Fibroblast of mammary gland (primary cell): Measurements from ENCODE around the gene TFEB.
"Not testable (repeated sequence)": the region's sequence is repeated elsewhere in the genome, so short reads cannot be mapped to it uniquely, and the experiment has no call there.

Experiments
- DNase-seq: peaks from one replicate; pipeline ENCODE4 v3.0.0-alpha.2; 2010; ENCODE audit warnings: low read depth
- H3K4me3 ChIP-seq: 2 replicates; pipeline ENCODE4 v1.5.1; 2011; ENCODE audit warnings: low read depth, mild to moderate bottlenecking, low read length, moderate library complexity; ENCODE audit not compliant: control insufficient read depth
- TF ChIP-seq, protein P1 (sequence below): conservative IDR thresholded peaks from 2 replicates; pipeline ENCODE4 v1.5.1; 2011; ENCODE audit warnings: low read depth, low read length, inconsistent platforms; ENCODE audit not compliant: control insufficient read depth, insufficient read depth

Gene TFEB

DNA sequence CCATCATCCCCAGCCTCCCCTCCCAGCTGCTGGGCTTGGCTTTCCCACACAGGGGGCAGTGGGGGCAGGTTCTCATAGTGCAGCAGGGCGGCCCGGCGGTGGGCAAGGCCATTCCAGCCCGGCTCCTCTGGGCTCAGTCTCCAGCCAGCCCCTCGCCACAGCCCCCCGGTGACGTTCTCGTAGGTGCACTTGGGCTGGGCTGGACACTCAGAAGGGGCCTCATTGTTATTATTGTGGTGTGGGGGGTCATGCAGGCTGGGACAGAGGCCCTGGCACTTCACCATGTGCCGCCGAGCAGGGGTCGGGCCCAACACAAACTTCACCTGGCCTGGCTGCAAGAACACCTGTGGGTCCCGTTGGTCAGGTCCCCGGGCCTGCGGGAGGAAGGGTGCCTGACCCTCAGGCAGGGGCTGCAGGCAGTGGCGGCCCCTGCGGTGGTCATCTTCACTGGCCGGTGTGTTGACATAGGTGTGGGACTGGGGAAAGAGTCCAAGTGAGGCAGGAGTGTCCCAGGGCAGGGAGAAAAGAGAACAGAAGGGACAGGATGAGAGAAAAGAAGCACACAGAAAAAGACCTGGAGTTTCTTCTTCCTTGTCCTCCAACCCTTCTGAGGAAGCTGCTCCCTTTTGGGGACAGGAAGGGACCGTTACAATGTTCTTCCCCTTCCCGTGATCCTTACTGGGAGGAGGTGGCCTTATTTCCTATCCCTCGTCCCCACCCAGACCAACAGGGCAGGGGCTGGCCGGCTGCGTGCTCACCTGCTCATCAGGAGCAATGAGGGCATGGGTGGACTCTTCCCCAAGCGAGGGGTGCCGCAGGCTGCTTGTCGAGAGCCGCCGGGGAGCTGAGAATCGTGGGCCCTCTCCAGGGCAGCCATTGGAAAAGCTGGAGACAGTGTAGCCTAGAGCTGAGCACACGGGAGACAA is 35.9 kb upstream of the TFEB start:
- no peak for DNase-seq
- no peak overlapping the region for H3K4me3 ChIP-seq
- TF ChIP-seq, protein P1, sequence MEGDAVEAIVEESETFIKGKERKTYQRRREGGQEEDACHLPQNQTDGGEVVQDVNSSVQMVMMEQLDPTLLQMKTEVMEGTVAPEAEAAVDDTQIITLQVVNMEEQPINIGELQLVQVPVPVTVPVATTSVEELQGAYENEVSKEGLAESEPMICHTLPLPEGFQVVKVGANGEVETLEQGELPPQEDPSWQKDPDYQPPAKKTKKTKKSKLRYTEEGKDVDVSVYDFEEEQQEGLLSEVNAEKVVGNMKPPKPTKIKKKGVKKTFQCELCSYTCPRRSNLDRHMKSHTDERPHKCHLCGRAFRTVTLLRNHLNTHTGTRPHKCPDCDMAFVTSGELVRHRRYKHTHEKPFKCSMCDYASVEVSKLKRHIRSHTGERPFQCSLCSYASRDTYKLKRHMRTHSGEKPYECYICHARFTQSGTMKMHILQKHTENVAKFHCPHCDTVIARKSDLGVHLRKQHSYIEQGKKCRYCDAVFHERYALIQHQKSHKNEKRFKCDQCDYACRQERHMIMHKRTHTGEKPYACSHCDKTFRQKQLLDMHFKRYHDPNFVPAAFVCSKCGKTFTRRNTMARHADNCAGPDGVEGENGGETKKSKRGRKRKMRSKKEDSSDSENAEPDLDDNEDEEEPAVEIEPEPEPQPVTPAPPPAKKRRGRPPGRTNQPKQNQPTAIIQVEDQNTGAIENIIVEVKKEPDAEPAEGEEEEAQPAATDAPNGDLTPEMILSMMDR = no peak

DNA sequence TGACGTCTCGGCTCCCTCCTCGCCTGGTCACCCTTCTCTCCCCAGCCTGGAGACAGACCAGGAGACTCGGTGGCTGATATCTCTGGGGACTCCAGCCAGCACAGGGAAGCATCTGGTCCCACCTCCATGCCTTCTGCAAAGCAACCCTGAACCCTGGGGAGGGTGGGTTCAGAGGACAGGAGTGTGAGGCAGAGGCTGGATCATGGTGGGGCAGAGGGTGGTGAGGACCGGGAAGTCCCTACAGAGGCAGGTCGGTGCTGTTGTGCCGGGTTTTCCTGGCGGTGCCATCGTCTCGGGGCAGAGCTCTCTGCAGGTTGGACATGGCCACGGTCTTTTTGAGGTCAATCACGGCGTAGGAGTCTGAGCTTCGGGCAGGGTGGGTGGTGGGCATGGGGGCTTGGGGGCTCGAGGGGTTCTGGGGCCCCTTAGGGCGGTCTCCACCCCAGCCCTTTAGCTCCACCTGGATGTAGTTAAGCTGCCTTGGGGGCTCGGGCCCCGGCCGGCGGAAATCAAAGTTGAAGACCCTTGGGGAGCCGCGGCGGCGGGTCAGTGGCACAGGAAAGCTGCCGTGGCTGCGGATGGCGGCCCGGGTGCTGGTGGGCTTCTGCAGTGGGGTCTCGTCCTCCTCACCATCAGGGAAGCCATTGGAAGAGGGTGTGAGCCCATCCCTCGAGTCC is 35.1 kb upstream of the TFEB start:
- H3K4me3 ChIP-seq = no peak overlapping the region
- TF ChIP-seq, protein P1 = no peak
- no peak for DNase-seq

DNA sequence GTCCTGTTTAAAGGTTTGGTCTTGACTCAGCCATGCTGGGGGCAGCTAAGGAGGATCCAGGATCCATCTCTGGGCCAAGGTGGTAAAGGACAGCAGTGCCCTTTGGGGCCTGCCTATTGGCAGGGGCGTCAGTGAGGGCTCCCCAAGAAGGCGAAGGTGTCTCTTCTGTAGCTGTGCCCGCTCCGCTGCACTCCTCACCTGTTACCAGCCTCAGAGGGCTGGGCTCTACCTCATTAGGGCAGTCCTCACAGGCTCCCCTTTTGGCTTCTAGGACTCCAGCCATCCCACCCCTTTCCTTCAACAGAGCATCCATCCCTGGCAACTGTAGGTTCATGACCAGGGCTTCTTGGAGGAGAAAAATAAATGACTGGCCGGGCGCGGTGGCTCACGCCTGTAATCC is 34.0 kb upstream of the TFEB start:
- no peak for DNase-seq
- TF ChIP-seq, protein P1 = no peak
- H3K4me3 ChIP-seq = no peak overlapping the region

DNA sequence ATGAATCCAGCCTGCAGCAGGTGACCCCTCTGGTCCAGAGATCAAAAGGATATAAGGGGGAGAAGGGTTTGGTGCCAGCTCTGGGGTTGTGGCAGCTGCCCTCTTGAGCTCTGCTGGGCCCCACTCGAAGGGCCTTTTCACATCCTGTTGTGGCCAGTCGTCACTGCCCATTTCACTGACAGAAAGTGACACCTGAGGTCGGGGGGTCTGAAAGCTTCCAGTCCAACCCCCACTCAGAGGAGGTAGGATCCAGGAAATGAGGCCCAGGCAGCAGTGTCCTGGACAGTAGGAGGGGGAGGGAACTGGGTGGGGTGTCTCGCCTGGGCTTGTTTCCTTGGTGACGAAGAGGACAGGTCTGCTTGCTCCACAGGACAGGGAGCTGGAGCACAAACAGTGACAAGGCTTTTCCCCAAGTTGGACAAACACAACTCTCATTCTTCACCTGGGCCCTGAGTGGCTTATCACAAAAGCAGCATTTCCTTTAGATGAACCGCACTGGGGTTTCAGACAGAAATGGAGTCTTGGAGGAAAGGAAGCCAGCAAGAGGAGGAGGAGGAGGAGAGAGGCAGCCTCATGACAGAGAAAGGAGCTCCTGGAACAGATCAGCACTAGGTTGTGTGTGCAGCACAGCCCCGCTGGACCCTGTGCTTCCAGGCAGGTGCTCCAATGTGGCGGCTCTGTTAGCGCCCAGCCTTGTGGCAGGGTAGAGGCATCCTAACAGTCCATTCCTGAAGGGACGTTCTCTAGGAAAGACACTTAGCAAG is 33.3 kb upstream of the TFEB start:
- TF ChIP-seq, protein P1 = no peak
- H3K4me3 ChIP-seq = no peak overlapping the region
- DNase-seq = no peak

DNA sequence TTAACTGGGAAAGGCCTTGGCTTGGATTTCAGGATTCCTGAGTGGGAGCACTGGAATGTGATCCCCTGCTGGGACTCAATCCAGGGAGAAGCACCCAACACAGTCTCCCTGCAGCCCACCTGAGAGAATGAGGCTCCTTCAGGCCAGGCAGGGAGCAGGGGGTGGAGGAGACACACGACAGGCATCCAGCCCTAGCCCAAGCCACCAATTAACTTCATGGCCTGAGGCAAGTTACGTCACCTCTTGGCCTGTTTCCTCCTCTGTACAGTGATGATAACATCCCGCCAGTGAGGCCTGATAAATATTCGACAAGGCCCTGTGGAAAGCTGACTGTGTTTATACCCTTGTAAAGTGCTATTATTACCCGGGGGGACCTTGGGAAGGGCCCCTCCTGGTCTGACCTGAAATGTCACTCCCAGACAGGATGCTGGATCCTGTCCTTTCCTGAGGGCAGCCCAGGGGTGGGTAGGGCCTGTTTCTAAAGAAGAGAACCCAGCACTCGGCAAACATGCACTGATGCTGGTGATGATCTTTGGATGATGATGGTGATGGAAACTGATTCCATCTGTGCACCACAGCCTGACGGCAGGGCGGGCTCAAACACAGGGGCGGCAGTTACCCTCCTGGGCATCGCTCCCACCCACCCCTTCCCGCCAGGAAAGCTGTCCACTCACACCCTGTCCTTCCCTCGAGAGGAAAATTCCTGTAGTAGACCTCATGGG is 31.9 kb upstream of the TFEB start:
- DNase-seq = peak; percentile 77
- TF ChIP-seq, protein P1 = no peak
- H3K4me3 ChIP-seq = no peak overlapping the region

DNA sequence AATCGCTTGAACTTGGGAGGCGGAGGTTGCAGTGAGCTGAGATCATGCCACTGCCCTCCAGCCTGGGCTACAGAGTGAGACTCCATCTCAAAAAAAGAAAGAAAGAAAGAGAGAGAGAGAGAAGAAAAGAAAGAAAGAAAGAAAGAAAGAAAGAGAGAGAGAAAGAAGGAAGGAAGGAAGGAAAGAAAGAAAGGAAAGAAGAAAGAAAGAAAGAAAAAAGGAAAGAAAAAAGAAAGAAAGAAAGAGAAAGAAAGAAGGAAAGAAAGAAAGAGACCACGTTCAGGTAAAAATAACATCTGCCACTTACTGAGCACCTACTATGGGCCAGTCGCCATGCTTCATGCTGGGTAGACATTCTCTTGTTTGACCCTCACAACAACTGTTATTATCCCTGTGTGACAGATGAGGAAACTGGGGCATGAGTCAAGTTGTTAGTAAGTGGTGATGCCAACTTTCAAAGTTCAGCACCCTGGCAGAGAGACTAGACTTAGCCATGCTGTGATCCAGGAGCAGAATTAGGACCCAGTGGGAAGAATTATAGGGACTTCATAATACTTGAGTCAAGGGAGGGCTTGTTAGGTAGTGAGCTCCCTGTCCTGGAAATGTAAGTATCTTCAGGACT is 30.7 kb upstream of the TFEB start:
- H3K4me3 ChIP-seq = not testable (repeated sequence)
- peak; percentile 23 for DNase-seq
